ENCODE results near the gene PTK6.
"Not testable (repeated sequence)": the region's sequence is repeated elsewhere in the genome, so short reads cannot be mapped to it uniquely, and the experiment has no call there.

Gene PTK6

GRCh38 chr20:63572788-63573646, 35.8 kb upstream of the PTK6 start:
- H3K27me3 ChIP-seq (ENCODE audit: insufficient read depth, poor library complexity, severe bottlenecking): peaks cover 62% of the 10 kb centered on the region
- H3K27ac ChIP-seq (replicated peaks): no peak overlapping the region
- no peak for DNase-seq (ENCODE audit: low read depth in 1 of 2, low spot score in 1 of 2)
- TF ChIP-seq SPI1 (IDR thresholded peaks at IDR 0.05; ENCODE audit: borderline replicate concordance, low read depth) (no peak), REST (IDR thresholded peaks at IDR 0.05; ENCODE audit: insufficient replicate concordance, low read depth) (no peak), CTCF (IDR thresholded peaks at IDR 0.05; ENCODE audit: insufficient read depth, low read length) (no peak), GABPA (IDR thresholded peaks at IDR 0.05; ENCODE audit: low read depth) (no peak), POLR2AphosphoS5 (IDR thresholded peaks at IDR 0.05; ENCODE audit: low read depth) (no peak)
- H3K4me3 ChIP-seq (replicated peaks; ENCODE audit: insufficient read depth, low read length): no peak overlapping the region

GRCh38 chr20:63572071-63572787, 35.1 kb upstream of the PTK6 start:
- TF ChIP-seq CTCF (IDR thresholded peaks at IDR 0.05; ENCODE audit: insufficient read depth, low read length) (no peak), GABPA (IDR thresholded peaks at IDR 0.05; ENCODE audit: low read depth) (no peak), REST (IDR thresholded peaks at IDR 0.05; ENCODE audit: insufficient replicate concordance, low read depth) (no peak), SPI1 (IDR thresholded peaks at IDR 0.05; ENCODE audit: borderline replicate concordance, low read depth) (no peak), POLR2AphosphoS5 (IDR thresholded peaks at IDR 0.05; ENCODE audit: low read depth) (no peak)
- no peak overlapping the region for H3K4me3 ChIP-seq (replicated peaks; ENCODE audit: insufficient read depth, low read length)
- H3K27me3 ChIP-seq (ENCODE audit: insufficient read depth, poor library complexity, severe bottlenecking): peaks cover 62% of the 10 kb centered on the region
- no peak for DNase-seq (ENCODE audit: low read depth in 1 of 2, low spot score in 1 of 2)
- no peak overlapping the region for H3K27ac ChIP-seq (replicated peaks)

- not testable (repeated sequence) for H3K4me3 ChIP-seq (replicated peaks; ENCODE audit: insufficient read depth, low read length)
Measured at GRCh38 chr20:63571087-63571478, 33.9 kb upstream of the PTK6 start.

GRCh38 chr20:63570281-63571086, 33.3 kb upstream of the PTK6 start:
- Histone ChIP-seq H3K27ac (replicated peaks) (no peak overlapping the region), H3K27me3 (ENCODE audit: insufficient read depth, poor library complexity, severe bottlenecking) (peaks cover 50% of the 10 kb centered on the region), H3K4me3 (replicated peaks; ENCODE audit: insufficient read depth, low read length) (no peak overlapping the region)
- no peak for DNase-seq (ENCODE audit: low read depth in 1 of 2, low spot score in 1 of 2)
- no peak for TF ChIP-seq CTCF (IDR thresholded peaks at IDR 0.05; ENCODE audit: insufficient read depth, low read length)
- no peak for TF ChIP-seq SPI1 (IDR thresholded peaks at IDR 0.05; ENCODE audit: borderline replicate concordance, low read depth)
- no peak for TF ChIP-seq GABPA (IDR thresholded peaks at IDR 0.05; ENCODE audit: low read depth)
- TF ChIP-seq POLR2AphosphoS5 (IDR thresholded peaks at IDR 0.05; ENCODE audit: low read depth): no peak
- no peak for TF ChIP-seq REST (IDR thresholded peaks at IDR 0.05; ENCODE audit: insufficient replicate concordance, low read depth)

More at GRCh38 chr20:63571087-63571478, 33.9 kb upstream of the PTK6 start:
- not testable (repeated sequence) for H3K27ac ChIP-seq (replicated peaks); DNase-seq (ENCODE audit: low read depth in 1 of 2, low spot score in 1 of 2)
- peaks cover 51% of the 10 kb centered on the region for H3K27me3 ChIP-seq (ENCODE audit: insufficient read depth, poor library complexity, severe bottlenecking)
